ENCODE data around the gene DPP3. TPM values are rescaled to one million over a fixed set of nuclear protein-coding genes. Genes with fewer than 3 reads are reported as not detected.

Gene DPP3
- polyA plus RNA-seq, 3 donors, result 22.4 to 37.0 (median 26.7) TPM

DNA sequence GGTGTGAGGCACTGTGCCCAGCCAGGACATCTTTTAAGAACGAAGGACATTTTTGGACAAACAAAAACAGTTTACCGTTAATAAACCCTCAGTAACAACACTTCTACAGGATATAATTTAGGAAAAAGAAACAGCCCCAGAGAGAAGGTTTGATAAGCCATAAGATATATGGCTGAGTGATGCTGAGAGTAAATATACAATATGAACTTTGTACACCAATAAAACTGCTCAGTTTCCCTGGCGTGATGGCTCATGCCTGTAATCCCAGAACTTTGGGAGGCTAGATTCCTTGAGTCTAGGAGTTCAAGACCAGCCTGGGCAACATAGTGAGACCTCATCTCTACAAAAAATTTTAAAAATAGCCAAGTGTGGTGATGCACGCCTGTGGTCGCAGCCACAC, 18.3 kb downstream of the DPP3 start:
- H3K9ac ChIP-seq (ENCODE audit: insufficient read depth, low read length, poor library complexity, severe bottlenecking), result no peak overlapping the region
- Mint-ChIP-seq H3K27me3 (ENCODE audit: low read depth in 3 of 3) (no peaks in the 10 kb centered on the region), H3K4me1 (no peaks in the 10 kb centered on the region), H3K4me3 (no peak overlapping the region), H3K9me3 (no peaks in the 10 kb centered on the region), H3K36me3 (peaks cover 45 to 71% of the 10 kb centered on the region in 2 donors), H3K27ac (peak overlapping the region in 1 of 7 donors; percentile 29)
- H3K4me2 ChIP-seq (replicated peaks; ENCODE audit: extremely low read depth, low read length, poor library complexity, severe bottlenecking), result no peak overlapping the region
- no peaks in the 10 kb centered on the region for H4K20me1 ChIP-seq (ENCODE audit: insufficient read depth, low read length)
- no peaks in the 10 kb centered on the region for H3K4me1 ChIP-seq (ENCODE audit: control insufficient read depth in 1 of 2, insufficient read depth in 2 of 2, low read length in 2 of 2)
- DNase-seq, result no peak
- H3K36me3 ChIP-seq (replicated peaks in 1 of 2; ENCODE audit: control insufficient read depth in 1 of 2, insufficient read depth in 2 of 2, low read length in 2 of 2), result peaks cover 42 to 69% of the 10 kb centered on the region in 2 donors
- H3K79me2 ChIP-seq (ENCODE audit: insufficient read depth, low read length), result no peaks in the 10 kb centered on the region
- no CpG with 5 or more reads among the region's 5 CpGs for WGBS (ENCODE audit: insufficient coverage)
- no peaks in the 10 kb centered on the region for H3K9me3 ChIP-seq (replicated peaks in 1 of 2; ENCODE audit: control insufficient read depth in 1 of 2, insufficient read depth in 1 of 2, low read length in 2 of 2)
- TF ChIP-seq, protein P1, sequence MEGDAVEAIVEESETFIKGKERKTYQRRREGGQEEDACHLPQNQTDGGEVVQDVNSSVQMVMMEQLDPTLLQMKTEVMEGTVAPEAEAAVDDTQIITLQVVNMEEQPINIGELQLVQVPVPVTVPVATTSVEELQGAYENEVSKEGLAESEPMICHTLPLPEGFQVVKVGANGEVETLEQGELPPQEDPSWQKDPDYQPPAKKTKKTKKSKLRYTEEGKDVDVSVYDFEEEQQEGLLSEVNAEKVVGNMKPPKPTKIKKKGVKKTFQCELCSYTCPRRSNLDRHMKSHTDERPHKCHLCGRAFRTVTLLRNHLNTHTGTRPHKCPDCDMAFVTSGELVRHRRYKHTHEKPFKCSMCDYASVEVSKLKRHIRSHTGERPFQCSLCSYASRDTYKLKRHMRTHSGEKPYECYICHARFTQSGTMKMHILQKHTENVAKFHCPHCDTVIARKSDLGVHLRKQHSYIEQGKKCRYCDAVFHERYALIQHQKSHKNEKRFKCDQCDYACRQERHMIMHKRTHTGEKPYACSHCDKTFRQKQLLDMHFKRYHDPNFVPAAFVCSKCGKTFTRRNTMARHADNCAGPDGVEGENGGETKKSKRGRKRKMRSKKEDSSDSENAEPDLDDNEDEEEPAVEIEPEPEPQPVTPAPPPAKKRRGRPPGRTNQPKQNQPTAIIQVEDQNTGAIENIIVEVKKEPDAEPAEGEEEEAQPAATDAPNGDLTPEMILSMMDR (IDR thresholded peaks at IDR 0.05), result no peak
- H3K27ac ChIP-seq (ENCODE audit: low read depth in 1 of 2, low read length in 2 of 2), result no peak overlapping the region
- H3K27me3 ChIP-seq (ENCODE audit: control insufficient read depth in 2 of 2, insufficient read depth in 2 of 2, low read length in 2 of 2), result no peaks in the 10 kb centered on the region
- intact Hi-C loops (cut with micrococcal nuclease), result no loop called here
- H2AFZ ChIP-seq (ENCODE audit: insufficient read depth, low read depth, low read length, poor library complexity, severe bottlenecking), result no peak overlapping the region
- no peak overlapping the region for H3K4me3 ChIP-seq (replicated peaks in 1 of 3; ENCODE audit: low read depth in 2 of 3, low read length in 3 of 3)

DNA sequence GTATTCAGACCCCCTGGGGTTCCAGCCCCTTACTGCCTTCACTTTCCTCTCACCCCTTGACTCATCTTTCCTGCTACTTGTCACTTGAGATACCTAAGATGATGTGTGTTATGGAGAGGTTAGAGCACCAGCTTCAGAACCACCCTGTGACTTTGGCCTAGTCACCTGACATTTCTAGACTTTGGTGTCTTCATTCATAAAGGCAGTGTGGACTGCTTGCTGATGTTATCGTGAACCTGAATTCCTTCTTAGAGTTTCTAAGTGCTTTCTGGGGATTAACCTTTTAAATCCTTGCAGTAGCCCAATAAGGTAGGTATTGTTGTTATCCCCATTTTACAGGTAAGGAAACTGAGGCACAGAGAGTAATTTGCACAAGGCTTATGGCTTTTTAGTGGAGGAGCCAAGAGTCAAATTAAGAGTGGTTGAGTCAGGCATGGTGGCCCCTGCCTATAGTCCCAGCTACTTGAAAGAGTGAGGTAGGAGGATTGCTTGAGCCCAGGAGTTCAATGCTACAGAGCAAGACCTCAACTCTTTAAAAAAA, 25.1 kb downstream of the DPP3 start:
- H3K4me3 Mint-ChIP-seq, result no peak overlapping the region
- Histone ChIP-seq H3K4me1 (ENCODE audit: control insufficient read depth in 1 of 2, insufficient read depth in 2 of 2, low read length in 2 of 2) (peaks cover 3 to 13% of the 10 kb centered on the region in 2 donors), H3K27me3 (ENCODE audit: control insufficient read depth in 2 of 2, insufficient read depth in 2 of 2, low read length in 2 of 2) (no peaks in the 10 kb centered on the region), H3K79me2 (ENCODE audit: insufficient read depth, low read length) (no peaks in the 10 kb centered on the region), H2AFZ (ENCODE audit: insufficient read depth, low read depth, low read length, poor library complexity, severe bottlenecking) (no peak overlapping the region), H3K9ac (ENCODE audit: insufficient read depth, low read length, poor library complexity, severe bottlenecking) (no peak overlapping the region), H3K27ac (ENCODE audit: low read depth in 1 of 2, low read length in 2 of 2) (no peak overlapping the region), H3K4me3 (replicated peaks in 1 of 3; ENCODE audit: low read depth in 2 of 3, low read length in 3 of 3) (no peak overlapping the region), H4K20me1 (ENCODE audit: insufficient read depth, low read length) (no peaks in the 10 kb centered on the region), H3K4me2 (replicated peaks; ENCODE audit: extremely low read depth, low read length, poor library complexity, severe bottlenecking) (no peak overlapping the region), H3K9me3 (replicated peaks in 1 of 2; ENCODE audit: control insufficient read depth in 1 of 2, insufficient read depth in 1 of 2, low read length in 2 of 2) (no peaks in the 10 kb centered on the region), H3K36me3 (replicated peaks in 1 of 2; ENCODE audit: control insufficient read depth in 1 of 2, insufficient read depth in 2 of 2, low read length in 2 of 2) (peaks cover 15 to 30% of the 10 kb centered on the region in 2 donors)
- H3K9me3 Mint-ChIP-seq, result no peaks in the 10 kb centered on the region
- H3K27me3 Mint-ChIP-seq (ENCODE audit: low read depth in 3 of 3), result no peaks in the 10 kb centered on the region
- peaks cover 8% of the 10 kb centered on the region for H3K4me1 Mint-ChIP-seq
- 100% methylated on average over 1 of the region's 1 CpG for WGBS (ENCODE audit: insufficient coverage)
- DNase-seq, result no peak
- no peak overlapping the region for H3K27ac Mint-ChIP-seq
- intact Hi-C loops (cut with micrococcal nuclease), result no loop called here
- TF ChIP-seq, protein P1 (IDR thresholded peaks at IDR 0.05), result no peak
- H3K36me3 Mint-ChIP-seq, result peaks cover 40 to 57% of the 10 kb centered on the region in 2 donors

Measured in CD14-positive monocyte (primary cell).